ENCODE data around the gene CTSE. TPM values are rescaled to one million over a fixed set of nuclear protein-coding genes. Genes with fewer than 3 reads are reported as not detected.
A peak's percentile ranks its signal among the peaks of the same experiment; 100 is the strongest.

Gene CTSE
- total and polyA plus RNA-seq, 5 donors = 0.18 TPM; not detected in 4

GRCh38 chr1:205988585-205988995 is 35.1 kb downstream of the CTSE start:
- peaks cover 3% of the 10 kb centered on the region for H3K4me1 ChIP-seq (ENCODE audit: control insufficient read depth, insufficient read depth, low read length)
- no peak overlapping the region for H3K27ac ChIP-seq (ENCODE audit: low read length)
- H3K4me3 ChIP-seq (ENCODE audit: low read length) = no peak overlapping the region
- DNase-seq (peak in 2 of 3 donors; percentile 44 to 55), ATAC-seq (peak; percentile 18 to 74)
- H3K27me3 ChIP-seq (ENCODE audit: control insufficient read depth, insufficient read depth) = no peaks in the 10 kb centered on the region
- H3K9me3 ChIP-seq (ENCODE audit: control insufficient read depth, low read length) = no peaks in the 10 kb centered on the region
- intact Hi-C loops (cut with DNase I) = loop anchor here in 1 of 4 donors (5.0 kb wide), 1 partner anchor 119 kb away; no protein-coding TSS in a partner anchor
- WGBS = 63% methylated on average over 12 of the region's 12 CpGs

GRCh38 chr1:205986861-205987260 is 36.8 kb downstream of the CTSE start:
- no peaks in the 10 kb centered on the region for H3K27me3 ChIP-seq (ENCODE audit: control insufficient read depth, insufficient read depth)
- H3K27ac ChIP-seq (ENCODE audit: low read length) = no peak overlapping the region
- peaks cover 3% of the 10 kb centered on the region for H3K4me1 ChIP-seq (ENCODE audit: control insufficient read depth, insufficient read depth, low read length)
- intact Hi-C loops (cut with DNase I) = loop anchor here in 1 of 4 donors (5.0 kb wide), 1 partner anchor 120 kb away; no protein-coding TSS in a partner anchor
- no peaks in the 10 kb centered on the region for H3K9me3 ChIP-seq (ENCODE audit: control insufficient read depth, low read length)
- 51% methylated on average over 2 of the region's 2 CpGs for WGBS
- ATAC-seq (no peak), DNase-seq (no peak)
- no peak overlapping the region for H3K4me3 ChIP-seq (ENCODE audit: low read length)

GRCh38 chr1:205986292-205986691 is 37.4 kb downstream of the CTSE start:
- H3K27ac ChIP-seq (ENCODE audit: low read length) = no peak overlapping the region
- ATAC-seq (no peak), DNase-seq (no peak)
- no peaks in the 10 kb centered on the region for H3K9me3 ChIP-seq (ENCODE audit: control insufficient read depth, low read length)
- H3K4me1 ChIP-seq (ENCODE audit: control insufficient read depth, insufficient read depth, low read length) = peaks cover 3% of the 10 kb centered on the region
- no peak overlapping the region for H3K4me3 ChIP-seq (ENCODE audit: low read length)
- WGBS = 54% methylated on average over 3 of the region's 3 CpGs
- H3K27me3 ChIP-seq (ENCODE audit: control insufficient read depth, insufficient read depth) = no peaks in the 10 kb centered on the region
- intact Hi-C loops (cut with DNase I) = loop anchor here in 1 of 4 donors (5.0 kb wide), 1 partner anchor 121 kb away; no protein-coding TSS in a partner anchor

GRCh38 chr1:205985330-205986005 is 38.2 kb downstream of the CTSE start:
- ATAC-seq (peak in 1 of 2 donors; percentile 32), DNase-seq (no peak)
- no peaks in the 10 kb centered on the region for H3K9me3 ChIP-seq (ENCODE audit: control insufficient read depth, low read length)
- 73% methylated on average over 9 of the region's 9 CpGs for WGBS
- H3K27me3 ChIP-seq (ENCODE audit: control insufficient read depth, insufficient read depth) = no peaks in the 10 kb centered on the region
- intact Hi-C loops (cut with DNase I) = loop anchor here in 3 of 4 donors (2.0 to 5.0 kb wide), 2 partner anchors 121 to 122 kb away; no protein-coding TSS in a partner anchor
- no peak overlapping the region for H3K4me3 ChIP-seq (ENCODE audit: low read length)
- no peak overlapping the region for H3K27ac ChIP-seq (ENCODE audit: low read length)
- peaks cover 3% of the 10 kb centered on the region for H3K4me1 ChIP-seq (ENCODE audit: control insufficient read depth, insufficient read depth, low read length)

- H3K27me3 ChIP-seq (ENCODE audit: control insufficient read depth, insufficient read depth) = no peaks in the 10 kb centered on the region
- WGBS = 32% methylated on average over 14 of the region's 14 CpGs
- intact Hi-C loops (cut with DNase I) = loop anchor here in 3 of 4 donors (2.0 to 5.0 kb wide), 2 partner anchors 123 kb away; no protein-coding TSS in a partner anchor
- DNase-seq = peak; percentile 69 to 88 (median 88)
- H3K27ac ChIP-seq (ENCODE audit: low read length) = peak overlapping the region; percentile 77
- H3K4me1 ChIP-seq (ENCODE audit: control insufficient read depth, insufficient read depth, low read length) = peaks cover 3% of the 10 kb centered on the region
- no peaks in the 10 kb centered on the region for H3K9me3 ChIP-seq (ENCODE audit: control insufficient read depth, low read length)
- peak; percentile 80 to 87 for ATAC-seq
- H3K4me3 ChIP-seq (ENCODE audit: low read length) = no peak overlapping the region
Measured at GRCh38 chr1:205983925-205984725, 39.6 kb downstream of the CTSE start.

GRCh38 chr1:205981257-205981656 is 42.4 kb downstream of the CTSE start:
- H3K27me3 ChIP-seq (ENCODE audit: control insufficient read depth, insufficient read depth) = no peaks in the 10 kb centered on the region
- ATAC-seq = no peak
- intact Hi-C loops (cut with DNase I) = loop anchor here in 1 of 4 donors (5.0 kb wide), 1 partner anchor 126 kb away; no protein-coding TSS in a partner anchor
- peaks cover 5% of the 10 kb centered on the region for H3K4me1 ChIP-seq (ENCODE audit: control insufficient read depth, insufficient read depth, low read length)
- H3K9me3 ChIP-seq (ENCODE audit: control insufficient read depth, low read length) = no peaks in the 10 kb centered on the region
- 95% methylated on average over 1 of the region's 1 CpG for WGBS
- no peak overlapping the region for H3K4me3 ChIP-seq (ENCODE audit: low read length)
- DNase-seq = no peak
- no peak overlapping the region for H3K27ac ChIP-seq (ENCODE audit: low read length)

- H3K27ac ChIP-seq (ENCODE audit: low read length) = no peak overlapping the region
- H3K4me3 ChIP-seq (ENCODE audit: low read length) = no peak overlapping the region
- intact Hi-C loops (cut with DNase I) = loop anchor here in 1 of 4 donors (5.0 kb wide), 1 partner anchor 127 kb away; no protein-coding TSS in a partner anchor
- H3K4me1 ChIP-seq (ENCODE audit: control insufficient read depth, insufficient read depth, low read length) = peaks cover 4% of the 10 kb centered on the region
- H3K27me3 ChIP-seq (ENCODE audit: control insufficient read depth, insufficient read depth) = no peaks in the 10 kb centered on the region
- WGBS = 36% methylated on average over 3 of the region's 3 CpGs
- no peaks in the 10 kb centered on the region for H3K9me3 ChIP-seq (ENCODE audit: control insufficient read depth, low read length)
- ATAC-seq = no peak
- no peak for DNase-seq
Measured at GRCh38 chr1:205980237-205980870, 43.3 kb downstream of the CTSE start.

GRCh38 chr1:205979301-205979700 is 44.4 kb downstream of the CTSE start:
- WGBS = 86% methylated on average over 6 of the region's 6 CpGs
- H3K27me3 ChIP-seq (ENCODE audit: control insufficient read depth, insufficient read depth) = no peaks in the 10 kb centered on the region
- ATAC-seq = no peak
- no peak for DNase-seq
- H3K4me3 ChIP-seq (ENCODE audit: low read length) = no peak overlapping the region
- no peak overlapping the region for H3K27ac ChIP-seq (ENCODE audit: low read length)
- H3K4me1 ChIP-seq (ENCODE audit: control insufficient read depth, insufficient read depth, low read length) = peaks cover 4% of the 10 kb centered on the region
- intact Hi-C loops (cut with DNase I) = loop anchor here (5.0 to 10.0 kb wide), 6 partner anchors 62 to 384 kb away; no protein-coding TSS in a partner anchor
- no peaks in the 10 kb centered on the region for H3K9me3 ChIP-seq (ENCODE audit: control insufficient read depth, low read length)

GRCh38 chr1:205978676-205979075 is 45.0 kb downstream of the CTSE start:
- 83% methylated on average over 7 of the region's 7 CpGs for whole genome bisulfite sequencing
- DNase-seq = no peak
- Histone ChIP-seq H3K4me1 (ENCODE audit: control insufficient read depth, insufficient read depth, low read length) (peaks cover 4% of the 10 kb centered on the region), H3K4me3 (ENCODE audit: low read length) (no peak overlapping the region), H3K27me3 (ENCODE audit: control insufficient read depth, insufficient read depth) (no peaks in the 10 kb centered on the region), H3K9me3 (ENCODE audit: control insufficient read depth, low read length) (no peaks in the 10 kb centered on the region), H3K27ac (ENCODE audit: low read length) (no peak overlapping the region)
- ATAC-seq = no peak
- intact Hi-C loops (cut with DNase I) = loop anchor here (5.0 to 10.0 kb wide), 6 partner anchors 61 to 384 kb away; no protein-coding TSS in a partner anchor

GRCh38 chr1:205977402-205978014 is 46.2 kb downstream of the CTSE start:
- intact Hi-C loops (cut with DNase I) = loop anchor here (1.0 to 10.0 kb wide), 10 partner anchors 58 to 383 kb away; no protein-coding TSS in a partner anchor
- H3K9me3 ChIP-seq (ENCODE audit: control insufficient read depth, low read length) = no peaks in the 10 kb centered on the region
- peak overlapping the region; percentile 93 for H3K27ac ChIP-seq (ENCODE audit: low read length)
- peaks cover 4% of the 10 kb centered on the region for H3K4me1 ChIP-seq (ENCODE audit: control insufficient read depth, insufficient read depth, low read length)
- 98% methylated on average over 2 of the region's 2 CpGs for WGBS
- H3K4me3 ChIP-seq (ENCODE audit: low read length) = no peak overlapping the region
- no peaks in the 10 kb centered on the region for H3K27me3 ChIP-seq (ENCODE audit: control insufficient read depth, insufficient read depth)
- DNase-seq (peak; percentile 65 to 89 (median 81)), ATAC-seq (peak; percentile 76 to 78)
